NCI-H460 (cell line): ENCODE results near the gene PRIMPOL. TPM values are rescaled to one million over a fixed set of nuclear protein-coding genes. Genes with fewer than 3 reads are reported as not detected.
"Not testable (repeated sequence)": the region's sequence is repeated elsewhere in the genome, so short reads cannot be mapped to it uniquely, and the experiment has no call there.

Experiments used
- DNase-seq: peaks from one replicate; pipeline ENCODE4 v3.0.0-alpha.2; 2016; ENCODE audit warnings: low read depth; ENCODE audit errors: extremely low read depth
- total RNA-seq: library from RNA; depleted of rRNA; stranded (reverse); fragments of >200 nt; shearing (Covaris generic); gene quantifications from 2 replicates; pipeline ENCODE4 v1.2.3, GENCODE V29; 2014

PRIMPOL gene
- total RNA-seq, 1 experiment from 2014 or later: 20.6 TPM

DNA sequence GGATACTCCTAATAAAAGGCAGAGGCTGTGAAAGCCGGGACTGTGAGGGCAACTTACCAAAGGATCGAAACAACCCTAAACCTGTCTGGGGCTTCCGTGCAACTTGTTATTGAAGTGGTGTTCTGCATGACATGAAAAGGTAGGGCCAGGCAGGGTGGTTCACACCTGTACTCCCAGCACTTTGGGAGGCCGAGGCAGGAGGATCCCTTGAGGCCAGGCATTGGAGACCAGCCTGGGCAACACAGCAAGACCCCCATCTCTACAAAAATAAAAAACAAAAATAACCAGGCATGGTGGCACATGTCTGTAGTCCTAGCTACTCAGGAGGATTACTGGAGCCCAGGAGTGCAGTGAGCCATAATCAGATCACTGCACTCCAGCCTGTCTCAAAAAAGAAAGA, 12.6 kb upstream of the PRIMPOL start:
- DNase-seq: no peak

DNA sequence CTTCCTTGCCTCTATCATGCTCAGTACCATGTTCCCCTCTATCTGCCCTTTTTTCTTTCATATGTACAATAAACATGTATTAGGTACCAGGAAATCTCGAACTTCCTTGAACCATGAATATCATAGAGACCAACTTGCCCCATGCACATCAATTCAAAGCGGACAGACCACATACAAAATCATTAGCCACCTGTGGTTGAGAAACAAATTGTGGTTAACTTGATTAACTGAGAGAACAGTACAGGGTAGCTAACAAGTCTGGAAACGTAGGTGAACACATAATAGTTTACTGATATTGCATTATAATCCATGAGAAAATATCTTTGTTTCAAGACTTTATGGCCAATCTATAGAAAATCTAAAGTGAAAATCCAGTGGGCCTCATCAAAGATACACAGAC, 8.5 kb upstream of the PRIMPOL start:
- DNase-seq: no peak

DNA sequence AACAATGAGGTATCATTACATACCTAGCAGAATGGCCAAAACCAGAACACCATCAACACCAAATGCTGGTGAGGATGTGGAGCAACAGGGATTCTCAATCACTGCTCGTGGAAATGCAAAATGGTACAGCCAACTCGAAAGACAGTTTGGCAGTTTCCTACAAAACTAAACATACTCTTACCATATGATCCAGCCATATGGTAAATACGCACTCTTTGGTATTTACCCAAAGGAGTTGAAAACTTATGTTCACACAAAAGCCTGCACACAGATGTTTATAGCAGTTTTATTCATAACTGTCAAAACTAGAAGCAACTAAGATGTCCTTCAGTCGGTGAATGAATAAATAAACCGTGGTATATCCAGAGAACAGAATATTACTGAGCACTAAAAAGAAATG, 8.1 kb upstream of the PRIMPOL start:
- no peak for DNase-seq

DNA sequence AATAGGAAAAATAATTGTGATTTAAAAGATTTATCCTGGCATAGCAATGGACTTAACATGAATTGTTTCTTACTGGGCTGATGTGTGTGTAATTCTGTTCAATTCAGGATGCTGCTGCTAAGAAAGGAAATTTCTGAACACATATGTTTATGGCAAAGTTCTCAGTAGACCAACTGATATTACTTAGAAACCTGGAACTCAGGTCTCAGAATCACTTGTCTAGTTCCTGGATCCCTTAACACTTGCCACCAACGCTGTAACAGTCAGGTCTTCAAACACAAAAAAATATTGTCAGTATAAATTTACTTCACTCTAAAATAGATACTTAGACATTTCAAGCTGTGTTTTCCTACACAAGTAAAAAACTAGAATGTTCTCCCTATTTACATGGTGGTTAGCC, 5.8 kb upstream of the PRIMPOL start:
- DNase-seq: no peak

DNA sequence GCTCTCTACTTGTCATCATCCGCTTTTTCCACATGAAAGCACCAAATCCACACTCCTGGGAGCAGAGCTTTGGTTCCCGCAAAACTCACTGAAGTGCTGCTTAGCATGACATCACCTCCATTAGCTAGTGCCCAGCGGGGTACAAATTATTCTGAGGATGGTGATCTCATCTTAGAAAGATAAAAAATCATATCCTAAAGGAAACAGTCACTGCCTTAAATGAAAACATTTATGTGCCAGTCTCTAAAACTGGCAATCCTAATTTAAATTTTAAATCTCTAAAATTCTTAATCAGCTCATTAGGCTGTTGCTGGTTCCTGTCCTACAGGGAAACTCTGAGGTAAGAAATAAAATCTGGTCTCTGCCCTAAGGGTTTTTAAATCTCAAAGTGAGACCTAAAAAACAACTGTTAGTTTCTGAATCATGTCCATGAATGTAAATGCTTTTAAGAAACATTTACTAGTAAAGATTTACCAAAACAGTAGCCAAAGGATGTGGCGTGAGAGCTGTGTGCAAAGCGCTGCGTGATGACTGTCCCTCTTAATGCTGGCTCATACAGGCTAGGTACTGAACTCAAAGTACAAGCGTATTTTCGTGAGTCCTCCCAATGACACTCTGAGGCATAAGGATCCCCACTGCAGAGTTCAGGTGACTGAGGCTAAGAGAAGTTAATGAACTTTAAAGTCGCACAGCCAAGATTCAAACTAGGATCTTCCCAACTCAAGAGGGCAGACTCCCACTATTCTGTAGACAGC, 4.8 kb upstream of the PRIMPOL start:
- no peak for DNase-seq

DNA sequence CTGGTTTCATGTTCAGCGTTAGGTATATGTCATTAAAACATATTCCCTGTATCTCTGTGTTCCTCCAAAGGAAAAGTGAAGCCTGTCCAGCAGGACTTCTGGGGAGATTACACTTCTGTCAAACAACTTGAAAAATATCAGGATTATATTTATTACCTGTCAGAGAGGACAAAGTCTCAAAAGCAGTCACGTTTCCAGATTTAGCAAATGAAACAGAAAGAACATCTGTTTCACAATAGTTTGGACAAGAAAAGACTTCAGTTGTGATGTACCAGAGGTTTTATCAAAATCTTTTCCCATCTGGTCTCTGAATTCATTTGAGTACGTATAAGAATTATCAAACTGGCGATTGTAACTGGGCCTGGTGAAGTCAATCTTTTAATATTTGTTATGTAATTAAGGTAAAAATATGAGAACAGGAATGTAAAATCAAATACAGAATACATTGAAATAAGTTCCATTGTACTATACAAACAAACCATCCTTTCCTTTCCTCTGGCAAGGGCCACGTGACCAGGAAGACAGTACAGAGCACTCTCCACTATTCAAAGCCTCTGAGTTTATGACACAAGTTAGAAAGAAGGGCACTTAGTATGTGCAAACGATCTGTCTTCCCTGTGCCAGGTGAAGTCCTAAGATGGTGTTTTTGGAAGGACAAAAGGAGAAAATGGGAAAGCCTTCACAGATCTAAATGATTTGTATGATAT, 3.5 kb upstream of the PRIMPOL start:
- no peak for DNase-seq

DNA sequence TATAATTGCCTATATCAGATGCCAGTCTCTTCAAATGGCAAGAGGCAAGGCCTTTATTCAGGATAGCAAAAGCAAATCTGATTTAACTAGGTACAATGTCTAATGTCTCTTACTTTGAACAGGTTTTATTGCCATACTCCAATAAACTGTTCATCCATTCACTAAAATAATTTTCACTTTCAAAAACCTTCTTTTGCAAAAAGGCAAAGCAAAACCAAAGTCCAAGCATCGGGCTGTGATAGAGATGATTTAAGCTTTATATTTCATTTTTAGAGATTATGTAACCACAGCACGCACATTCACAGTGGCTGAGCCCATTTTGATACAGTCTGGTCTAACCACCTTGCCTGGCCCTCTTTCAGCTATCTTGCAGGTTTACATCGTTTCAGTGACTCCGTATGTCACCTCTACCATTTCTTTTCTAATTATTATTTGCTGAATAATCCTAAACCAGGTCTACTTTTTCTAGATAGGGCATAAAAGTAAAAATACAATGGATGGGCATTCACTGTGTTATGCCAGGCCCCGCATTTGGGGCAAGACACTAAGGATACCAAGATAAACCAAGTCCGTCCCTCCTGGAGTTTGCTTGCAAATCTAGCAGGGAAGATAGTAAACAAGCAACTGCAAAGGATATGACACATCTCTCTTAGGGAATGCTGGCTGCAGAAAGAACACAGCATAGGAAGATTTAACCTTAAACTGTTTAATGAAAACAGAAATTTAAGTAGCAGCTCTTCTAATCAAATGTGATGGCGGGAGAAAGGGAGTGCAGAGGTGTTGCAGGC, 2.1 kb upstream of the PRIMPOL start:
- no peak for DNase-seq

DNA sequence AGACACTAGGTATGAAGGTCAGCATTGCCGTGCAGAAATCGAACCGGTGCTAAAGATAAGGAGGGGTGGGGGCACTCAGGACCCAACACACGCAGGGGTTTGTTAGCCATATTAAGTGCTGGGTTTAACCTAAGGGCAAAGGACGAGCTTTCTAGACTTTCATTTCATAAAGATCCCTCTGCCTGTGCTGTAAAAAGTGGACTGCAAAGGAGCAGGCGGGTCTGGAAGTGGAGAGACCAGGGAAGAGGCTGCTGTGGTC, 1.6 kb upstream of the PRIMPOL start:
- DNase-seq: no peak

DNA sequence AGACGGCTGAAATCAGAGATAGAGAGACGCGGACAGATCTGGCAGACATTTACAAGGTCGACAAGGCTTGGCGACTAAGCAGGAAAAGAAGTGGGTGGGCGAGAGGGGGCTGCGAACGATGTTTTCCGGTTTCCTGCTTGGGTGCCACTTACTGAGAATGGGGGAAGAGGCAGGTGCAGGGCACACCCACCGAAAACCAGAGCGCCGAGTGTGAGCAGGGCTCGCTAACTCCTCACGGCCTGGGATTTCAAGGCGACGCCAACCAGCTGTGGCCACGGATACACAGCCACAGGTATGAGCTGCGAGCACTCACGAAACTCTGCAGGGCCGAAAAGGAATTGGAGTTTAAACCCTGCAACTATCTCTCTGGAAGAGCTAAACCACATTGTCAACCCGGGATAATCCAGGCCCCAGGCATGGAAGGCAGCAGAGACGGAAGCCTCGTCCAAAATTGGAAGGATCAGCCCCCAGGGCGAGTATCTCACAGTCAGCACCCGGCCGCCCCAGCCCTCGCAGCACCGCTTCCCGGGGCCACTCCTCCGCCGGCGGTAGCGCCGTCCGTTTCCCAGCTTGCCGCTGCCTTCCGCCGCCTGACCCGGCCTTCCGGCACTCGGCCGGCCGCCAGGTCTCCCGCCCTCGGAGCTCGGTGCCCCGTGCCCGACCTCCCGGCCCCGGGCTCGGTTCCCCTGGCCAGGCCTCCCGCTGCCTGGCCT, 1.1 kb upstream of the PRIMPOL start:
- no peak for DNase-seq

DNA sequence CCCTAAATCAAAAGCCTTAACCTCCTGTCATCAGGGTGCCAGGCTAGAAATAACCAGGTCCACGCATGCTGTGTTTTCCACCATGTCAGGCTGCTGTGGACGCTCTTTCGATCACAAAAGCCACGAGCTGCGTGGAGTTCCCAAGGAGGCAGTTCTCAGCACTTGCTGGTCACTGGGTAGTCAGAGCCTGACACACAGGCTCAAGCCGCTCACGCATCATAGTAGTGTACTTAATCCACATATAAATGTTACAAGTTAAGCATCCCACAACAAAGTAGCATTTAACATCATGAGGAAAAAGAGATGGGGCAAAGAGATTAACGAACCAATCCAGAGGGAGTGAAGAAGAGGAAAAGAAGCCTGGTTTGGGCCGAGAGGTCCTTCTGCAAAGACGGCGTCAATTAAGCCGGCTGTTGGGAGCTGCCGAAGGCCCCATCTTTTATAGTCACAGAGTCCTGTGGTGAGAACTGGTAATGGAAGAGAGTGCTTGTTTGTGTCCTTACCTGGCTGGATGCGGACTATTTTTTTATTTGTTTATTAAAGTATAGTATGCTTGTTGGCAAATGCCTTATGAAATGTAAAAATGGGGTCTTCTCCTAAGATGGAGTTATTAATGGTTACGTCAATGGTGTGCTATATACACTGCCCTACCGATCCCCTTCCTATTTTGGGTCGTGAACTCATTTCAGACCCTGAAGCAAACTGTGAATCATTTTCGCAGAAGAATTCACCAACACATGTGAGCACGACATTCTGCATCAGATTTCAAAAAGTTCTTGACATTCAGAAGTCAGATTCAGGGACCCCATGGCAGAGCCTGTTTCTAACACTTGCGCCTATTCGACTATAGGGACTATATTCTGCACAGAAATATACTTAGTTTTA, 675 bp downstream of the PRIMPOL start:
- DNase-seq: no peak

DNA sequence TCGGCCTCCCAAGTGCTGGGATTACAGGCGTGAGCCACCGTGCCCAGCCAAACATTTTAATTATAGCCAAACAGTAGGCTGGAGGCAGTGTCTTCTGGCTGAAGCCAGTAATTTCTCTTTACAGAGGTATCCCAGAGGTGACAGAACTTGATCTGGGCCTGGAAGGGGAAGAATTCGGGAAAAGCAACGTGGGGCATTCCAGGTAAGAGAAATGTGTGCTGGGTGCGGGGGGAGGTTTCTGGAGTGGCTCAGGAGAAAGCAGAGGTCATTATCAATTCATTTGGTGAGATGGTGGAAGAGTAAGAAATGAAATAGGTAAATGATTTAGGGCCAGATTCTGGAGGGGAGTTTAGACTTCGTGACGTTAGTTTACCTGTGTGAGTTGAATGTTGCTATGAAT, 2.4 kb downstream of the PRIMPOL start:
- no peak for DNase-seq

DNA sequence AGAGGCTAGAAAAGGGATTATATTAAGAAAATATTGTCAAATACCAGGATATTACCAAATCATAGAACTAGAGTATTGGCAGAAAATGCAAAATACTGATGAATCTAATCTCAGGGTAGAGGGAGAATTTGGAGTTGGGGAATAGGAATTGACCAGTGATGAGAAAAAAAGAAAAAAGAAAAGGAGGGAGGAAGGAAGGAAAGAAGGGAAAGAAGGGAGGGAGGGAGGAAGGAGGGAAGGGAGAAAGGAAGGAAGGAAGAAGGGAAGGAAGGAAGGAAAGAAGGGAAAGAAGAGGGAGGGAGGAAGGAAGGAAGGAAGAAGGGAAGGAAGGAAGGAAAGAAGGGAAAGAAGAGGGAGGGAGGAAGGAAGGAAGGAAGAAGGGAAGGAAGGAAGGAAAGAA, 3.1 kb downstream of the PRIMPOL start:
- DNase-seq: not testable (repeated sequence)

DNA sequence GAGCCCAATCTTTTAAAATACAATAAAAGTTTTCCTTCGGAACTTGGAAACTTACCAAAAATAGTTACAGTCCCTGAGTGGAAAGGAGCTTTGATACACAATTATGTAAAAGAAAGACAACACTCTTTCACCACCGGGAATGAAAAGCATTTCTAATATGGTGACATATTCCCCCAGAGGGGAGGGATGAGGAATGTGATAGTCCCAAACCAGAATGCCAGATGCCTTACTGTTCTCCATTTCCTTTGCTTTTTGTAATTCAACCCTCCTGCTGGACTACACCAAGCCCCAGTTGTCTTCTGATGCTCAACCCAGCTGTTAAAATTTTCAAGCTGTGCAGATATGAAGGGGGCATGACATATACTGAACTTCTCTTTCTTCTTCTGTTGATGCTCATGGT, 4.1 kb downstream of the PRIMPOL start:
- DNase-seq: no peak

DNA sequence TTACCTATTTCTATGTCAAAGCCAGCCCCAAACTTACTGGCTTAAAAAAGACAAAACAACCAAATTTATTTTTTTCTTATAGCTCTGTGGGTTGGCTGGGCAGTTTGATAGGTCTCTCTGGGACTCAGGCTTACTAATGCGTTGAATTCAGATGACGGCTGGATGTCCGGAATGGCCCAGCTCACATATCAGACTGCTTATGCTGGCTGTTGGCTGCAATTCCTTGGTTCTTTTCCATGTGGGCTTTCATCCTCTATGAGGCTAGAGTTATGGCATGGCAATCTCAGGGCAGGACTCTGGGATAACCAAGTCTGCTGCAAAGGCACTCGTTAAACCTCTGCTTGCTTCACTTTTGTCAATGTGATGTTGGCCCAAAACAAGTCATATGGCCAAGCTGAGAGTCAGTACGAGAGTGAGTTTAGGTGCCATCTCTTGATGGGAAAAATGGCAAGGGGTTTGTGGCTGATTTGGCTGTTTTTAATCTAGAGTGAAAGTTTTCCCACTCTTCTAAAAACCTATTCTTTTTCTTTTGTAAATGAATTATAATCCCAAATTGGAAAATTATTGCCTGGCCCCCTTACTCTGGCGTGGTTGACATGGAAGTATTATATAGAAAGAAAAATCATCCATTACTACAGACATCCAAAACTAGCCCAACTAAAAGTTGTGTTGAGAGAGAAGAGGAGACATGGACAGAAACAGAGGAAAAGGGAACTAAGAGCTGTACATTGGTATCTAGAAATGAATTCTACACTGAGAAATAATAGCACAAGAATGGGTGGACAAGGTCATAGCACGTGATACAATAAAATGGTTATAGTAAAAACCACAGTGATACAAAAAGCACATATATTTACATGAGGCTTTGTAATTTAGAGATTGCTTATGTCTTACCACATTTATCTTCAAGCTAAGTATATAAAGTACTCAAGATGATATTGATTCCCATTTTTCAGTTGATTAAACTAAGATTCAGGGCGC, 6.6 kb downstream of the PRIMPOL start:
- no peak for DNase-seq

DNA sequence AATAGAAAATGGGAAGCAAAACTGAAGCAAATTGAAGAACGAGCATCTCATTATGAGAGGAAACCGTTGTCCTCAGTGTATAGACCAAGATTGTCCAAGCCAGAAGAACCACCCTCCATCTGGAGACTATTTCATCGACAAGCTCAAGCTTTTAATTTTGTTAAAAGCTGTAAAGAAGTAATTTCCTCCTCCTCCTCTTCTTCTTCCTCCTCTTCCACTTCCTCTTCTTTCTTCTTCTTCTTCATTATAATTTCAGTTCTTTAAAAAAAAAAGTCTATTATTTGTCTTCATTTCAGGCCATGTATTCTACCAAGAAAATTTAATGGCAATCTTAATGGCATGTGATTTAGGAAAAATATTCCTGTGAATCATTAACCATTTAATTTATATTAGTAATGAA, 7.6 kb downstream of the PRIMPOL start:
- no peak for DNase-seq

DNA sequence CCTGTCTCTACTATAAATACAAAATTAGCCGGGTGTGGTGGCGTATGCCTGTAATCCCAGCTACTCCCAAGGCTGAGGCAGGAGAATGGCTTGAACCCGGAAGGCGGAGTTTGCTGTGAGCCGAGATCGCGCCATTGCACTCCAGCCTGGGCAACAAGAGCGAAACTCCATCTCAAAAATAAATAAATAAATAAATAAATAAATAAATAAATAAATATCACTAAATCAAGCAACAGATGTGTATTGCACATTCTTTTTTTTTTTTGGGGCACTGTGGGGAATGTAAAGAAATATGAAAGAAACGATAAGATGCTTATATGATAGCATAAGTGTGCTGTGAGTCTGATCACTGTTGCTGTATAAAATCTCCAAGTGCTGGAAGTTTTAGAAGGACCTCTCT, 8.3 kb downstream of the PRIMPOL start:
- DNase-seq: not testable (repeated sequence)

DNA sequence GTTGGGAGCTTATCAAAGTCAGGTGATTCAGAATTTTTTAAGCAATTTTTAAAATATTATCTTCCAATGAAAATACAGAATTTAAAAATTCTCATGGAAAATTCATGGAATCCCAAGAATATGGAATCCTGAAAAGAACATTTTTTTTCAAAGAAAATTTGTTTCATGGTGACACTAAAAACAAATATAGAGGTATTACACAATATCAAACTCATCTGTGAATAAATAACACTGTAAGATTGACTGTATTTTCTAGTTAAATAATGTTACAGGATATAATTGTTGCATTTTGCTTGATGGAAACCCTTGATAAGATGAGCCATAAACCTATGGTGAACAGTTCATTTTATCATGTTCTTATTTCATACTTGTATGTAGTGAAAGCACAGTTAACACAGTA, 11.4 kb downstream of the PRIMPOL start:
- no peak for DNase-seq

DNA sequence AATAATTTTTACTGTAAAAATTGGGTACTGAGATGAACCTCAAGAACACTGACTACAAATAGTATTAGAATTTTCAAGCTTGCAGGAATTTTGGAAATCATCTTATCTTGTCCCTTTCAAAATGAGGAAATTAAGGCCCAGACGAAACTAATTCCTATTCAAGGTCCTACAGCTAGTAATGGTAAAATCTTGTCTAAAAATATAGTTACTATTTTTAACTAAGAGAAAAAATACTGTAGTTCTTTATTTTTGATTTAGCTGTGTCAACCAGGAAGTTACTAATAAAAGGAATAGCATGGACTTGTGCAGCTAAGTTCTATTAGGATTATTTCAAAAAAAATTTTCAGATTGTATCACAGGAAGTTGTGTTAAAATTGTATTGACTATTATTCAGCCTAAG, 12.7 kb downstream of the PRIMPOL start:
- DNase-seq: no peak
